Gastrocnemius medialis (tissue), 4 donors: ENCODE results near the gene CAMTA1.

Source experiments
- POLR2A ChIP-seq, 2 donors: fragments of 450-650 bp; IDR thresholded peaks; one replicate each; pipeline ENCODE4 v1.6.1; 2017; ENCODE audit warnings: antibody characterized with exemption in 2 of 2, mild to moderate bottlenecking in 2 of 2, moderate library complexity in 2 of 2
- TF ChIP-seq, protein P1 (sequence below), 5 experiments: fragments of 450-650 bp in 3 of 5; fragments of 200-600 bp in 2 of 5; sonication (generic) in 2 of 5; IDR thresholded peaks in 4 of 5; conservative IDR thresholded peaks in 1 of 5; 1 replicate in 4 of 5; 2 replicates in 1 of 5; pipeline ENCODE4 v1.5.1; 2016 to 2019; ENCODE audit warnings: antibody characterized with exemption in 5 of 5, mild to moderate bottlenecking in 3 of 5, moderate library complexity in 3 of 5

DNA sequence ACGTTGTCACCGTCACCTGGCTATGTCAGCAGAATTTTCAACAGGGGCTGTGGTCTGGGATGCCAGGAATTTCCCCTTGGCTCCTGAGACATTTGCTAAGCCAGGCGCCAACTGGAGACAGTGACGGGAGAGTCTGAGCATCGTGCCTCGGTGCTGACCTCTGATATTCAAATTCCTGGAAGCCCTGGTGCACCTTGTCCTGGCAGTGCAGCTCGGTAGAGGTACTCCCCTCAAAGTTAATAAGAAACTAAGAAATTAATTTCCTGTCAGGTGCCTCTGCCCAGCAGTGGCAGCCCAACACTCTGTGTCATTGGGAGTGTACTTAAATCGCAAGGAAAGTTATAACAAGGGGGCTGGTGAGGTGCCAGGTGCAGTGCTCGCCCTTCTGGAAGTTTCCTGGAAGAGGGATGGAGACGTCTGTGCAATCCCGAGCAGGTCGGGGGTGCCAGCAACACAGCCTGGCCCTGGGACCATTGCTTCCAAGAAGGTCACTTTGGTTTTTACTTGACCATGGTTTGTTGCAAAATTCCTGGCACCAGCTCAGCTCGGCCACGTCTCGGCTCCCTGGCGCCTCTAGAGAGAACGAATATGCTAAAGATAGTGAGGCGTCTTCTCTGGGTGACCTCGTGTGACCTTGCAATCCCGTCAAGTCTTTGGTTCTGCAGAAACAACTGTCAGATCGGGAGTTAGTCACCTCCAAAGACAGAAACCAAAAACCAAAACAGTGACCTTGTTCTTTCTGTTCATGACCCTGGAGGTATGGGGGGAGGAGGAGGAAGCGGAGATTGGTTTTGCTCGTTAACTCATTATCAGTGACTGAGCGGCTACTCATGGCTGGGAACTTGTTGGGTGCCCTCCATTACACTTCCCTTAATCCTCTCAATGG, 836.3 kb downstream of the CAMTA1 start:
- TF ChIP-seq, protein P1, sequence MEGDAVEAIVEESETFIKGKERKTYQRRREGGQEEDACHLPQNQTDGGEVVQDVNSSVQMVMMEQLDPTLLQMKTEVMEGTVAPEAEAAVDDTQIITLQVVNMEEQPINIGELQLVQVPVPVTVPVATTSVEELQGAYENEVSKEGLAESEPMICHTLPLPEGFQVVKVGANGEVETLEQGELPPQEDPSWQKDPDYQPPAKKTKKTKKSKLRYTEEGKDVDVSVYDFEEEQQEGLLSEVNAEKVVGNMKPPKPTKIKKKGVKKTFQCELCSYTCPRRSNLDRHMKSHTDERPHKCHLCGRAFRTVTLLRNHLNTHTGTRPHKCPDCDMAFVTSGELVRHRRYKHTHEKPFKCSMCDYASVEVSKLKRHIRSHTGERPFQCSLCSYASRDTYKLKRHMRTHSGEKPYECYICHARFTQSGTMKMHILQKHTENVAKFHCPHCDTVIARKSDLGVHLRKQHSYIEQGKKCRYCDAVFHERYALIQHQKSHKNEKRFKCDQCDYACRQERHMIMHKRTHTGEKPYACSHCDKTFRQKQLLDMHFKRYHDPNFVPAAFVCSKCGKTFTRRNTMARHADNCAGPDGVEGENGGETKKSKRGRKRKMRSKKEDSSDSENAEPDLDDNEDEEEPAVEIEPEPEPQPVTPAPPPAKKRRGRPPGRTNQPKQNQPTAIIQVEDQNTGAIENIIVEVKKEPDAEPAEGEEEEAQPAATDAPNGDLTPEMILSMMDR (IDR thresholded peaks at IDR 0.05 in 4 of 5, conservative IDR thresholded peaks at IDR 0.05 in 1 of 5), result no peak
- TF ChIP-seq POLR2A (IDR thresholded peaks at IDR 0.05), result no peak
